Sigmoid colon (tissue), 7 donors: Measurements from ENCODE around the gene KIRREL3. TPM values are rescaled to one million over a fixed set of nuclear protein-coding genes. Genes with fewer than 3 reads are reported as not detected.

Experiments
- DNase-seq: peaks from one replicate; pipeline ENCODE4 v3.0.0-alpha.2; 2019
- H3K27ac ChIP-seq, 4 donors: fragments of 200-600 bp; sonication (generic); one replicate each; pipeline ENCODE4 v1.5.1; 2016 to 2019; ENCODE audit warnings: mild to moderate bottlenecking in 1 of 4
- H3K27me3 ChIP-seq, 3 donors: fragments of 200-600 bp; sonication (generic); one replicate each; pipeline ENCODE4 v1.5.1; 2019; ENCODE audit warnings: mild to moderate bottlenecking in 1 of 3
- H3K36me3 ChIP-seq, 4 donors: fragments of 200-600 bp; sonication (generic); one replicate each; pipeline ENCODE4 v1.5.1; 2016 to 2019
- H3K4me1 ChIP-seq, 4 donors: fragments of 200-600 bp; sonication (generic); one replicate each; pipeline ENCODE4 v1.5.1; 2017 to 2019
- H3K4me3 ChIP-seq, 4 donors: fragments of 200-600 bp; sonication (generic); one replicate each; pipeline ENCODE4 v1.5.1; 2017 to 2019; ENCODE audit warnings: mild to moderate bottlenecking in 2 of 4, moderate library complexity in 1 of 4
- H3K9me3 ChIP-seq, 4 donors: fragments of 200-600 bp in 3 of 4; sonication (generic) in 3 of 4; one replicate each; pipeline versions ENCODE4 v1.5.1 to v1.6.1; 2013 to 2019
- CTCF ChIP-seq, 4 experiments: fragments of 450-650 bp in 3 of 4; fragments of 200-600 bp in 1 of 4; IDR thresholded peaks; one replicate each; pipeline ENCODE4 v1.5.1; 2016 to 2019; ENCODE audit warnings: antibody characterized with exemption in 4 of 4, mild to moderate bottlenecking in 3 of 4, moderate library complexity in 2 of 4
- EP300 ChIP-seq, 4 donors: sonication (generic); formaldehyde crosslinking; IDR thresholded peaks; one replicate each; pipeline ENCODE4 v1.6.1; 2017; ENCODE audit warnings: antibody characterized with exemption in 4 of 4
- POLR2A ChIP-seq, 2 donors: fragments of 450-650 bp; IDR thresholded peaks; one replicate each; pipeline ENCODE4 v1.6.1; 2016; ENCODE audit warnings: antibody characterized with exemption in 2 of 2, mild to moderate bottlenecking in 2 of 2, moderate library complexity in 2 of 2
- POLR2AphosphoS5 ChIP-seq, 4 donors: sonication (generic); formaldehyde crosslinking; IDR thresholded peaks; one replicate each; pipeline ENCODE4 v1.6.1; 2017; ENCODE audit warnings: antibody characterized with exemption in 4 of 4
- WGBS, 2 donors: extraction: QIAGEN DNeasy Blood & Tissue Kit; methylation state at CpG; one replicate each; pipeline ENCODE4 v1.1.7; 2013; 5-methylcytosine and 5-hydroxymethylcytosine counted together
- intact Hi-C: fragments of 100-400 bp; cut with DNase I; formaldehyde crosslinking; loops from one replicate; pipeline ENCODE4 v1.15.1; 2023
- polyA plus RNA-seq, 3 donors: library from polyadenylated mRNA; stranded (reverse); fragments of 200-250 nt; gene quantifications; one replicate each; pipeline ENCODE4 v1.2.3, GENCODE V29; 2013
- total RNA-seq, 4 donors: library from RNA; depleted of rRNA; stranded (reverse); fragments of >200 nt; gene quantifications; one replicate each; pipeline ENCODE4 v1.1.0, GENCODE V29; 2016
- donor health status: healthy with polysubstance abuse.
- donor health status: Bipolar disorder and iron deficiency.
- donor health status: healthy.

Gene KIRREL3
- total and polyA plus RNA-seq, 7 donors, result under 0.01 to 3.3 (median 1.0) TPM

GRCh38 chr11:126518972-126519690 lies 481.4 kb downstream of the KIRREL3 start:
- no peaks in the 10 kb centered on the region for H3K4me1 ChIP-seq
- H3K36me3 ChIP-seq, result no peaks in the 10 kb centered on the region
- H3K27ac ChIP-seq, result no peak overlapping the region
- H3K9me3 ChIP-seq, result no peaks in the 10 kb centered on the region
- intact Hi-C loops, result no loop called here
- no peak for TF ChIP-seq EP300 (IDR thresholded peaks at IDR 0.05)
- TF ChIP-seq POLR2A (IDR thresholded peaks at IDR 0.05), result no peak
- TF ChIP-seq CTCF (IDR thresholded peaks at IDR 0.05), result no peak
- no peak for TF ChIP-seq POLR2AphosphoS5 (IDR thresholded peaks at IDR 0.05)
- peaks cover 0 to 6% (median 0%) of the 10 kb centered on the region in 3 donors for H3K27me3 ChIP-seq
- 86% methylated on average over 11 of the region's 11 CpGs for WGBS, 2 donors
- DNase-seq, result peak; percentile 22
- H3K4me3 ChIP-seq, result no peak overlapping the region

GRCh38 chr11:126518071-126518971 lies 482.2 kb downstream of the KIRREL3 start:
- H3K27ac ChIP-seq, result no peak overlapping the region
- intact Hi-C loops, result no loop called here
- no peaks in the 10 kb centered on the region for H3K36me3 ChIP-seq
- 76 to 81% methylated on average over 20 of the region's 20 CpGs for WGBS, 2 donors
- no peaks in the 10 kb centered on the region for H3K9me3 ChIP-seq
- peaks cover 0 to 6% (median 0%) of the 10 kb centered on the region in 3 donors for H3K27me3 ChIP-seq
- H3K4me1 ChIP-seq, result no peaks in the 10 kb centered on the region
- TF ChIP-seq CTCF (IDR thresholded peaks at IDR 0.05) (no peak), EP300 (IDR thresholded peaks at IDR 0.05) (no peak), POLR2A (IDR thresholded peaks at IDR 0.05) (no peak), POLR2AphosphoS5 (IDR thresholded peaks at IDR 0.05) (no peak)
- DNase-seq, result peak; percentile 32
- H3K4me3 ChIP-seq, result no peak overlapping the region

- intact Hi-C loops, result no loop called here
- DNase-seq, result peak; percentile 38
- no peak for TF ChIP-seq POLR2AphosphoS5 (IDR thresholded peaks at IDR 0.05)
- no peak for TF ChIP-seq CTCF (IDR thresholded peaks at IDR 0.05)
- no peak for TF ChIP-seq EP300 (IDR thresholded peaks at IDR 0.05)
- TF ChIP-seq POLR2A (IDR thresholded peaks at IDR 0.05), result no peak
These were observed 485.1 kb downstream of the KIRREL3 start for GRCh38 chr11:126515501-126515900.

GRCh38 chr11:126514061-126514693 lies 486.4 kb downstream of the KIRREL3 start:
- 45 to 66% methylated on average over 10 of the region's 10 CpGs for WGBS, 2 donors
- intact Hi-C loops, result no loop called here
- DNase-seq, result peak; percentile 30

More at GRCh38 chr11:126515501-126515900, 485.1 kb downstream of the KIRREL3 start:
- Histone ChIP-seq H3K27me3 (peaks cover 0 to 6% (median 2%) of the 10 kb centered on the region in 3 donors), H3K4me3 (no peak overlapping the region), H3K36me3 (no peaks in the 10 kb centered on the region), H3K4me1 (no peaks in the 10 kb centered on the region), H3K27ac (no peak overlapping the region), H3K9me3 (no peaks in the 10 kb centered on the region)
- WGBS, 2 donors, result 85 to 86% methylated on average over 5 of the region's 5 CpGs

More at GRCh38 chr11:126514061-126514693, 486.4 kb downstream of the KIRREL3 start:
- Histone ChIP-seq H3K9me3 (no peaks in the 10 kb centered on the region), H3K27ac (no peak overlapping the region), H3K4me1 (no peaks in the 10 kb centered on the region), H3K36me3 (no peaks in the 10 kb centered on the region), H3K4me3 (no peak overlapping the region), H3K27me3 (peaks cover 0 to 3% (median 0%) of the 10 kb centered on the region in 3 donors)
- TF ChIP-seq EP300 (IDR thresholded peaks at IDR 0.05), result no peak
- no peak for TF ChIP-seq POLR2A (IDR thresholded peaks at IDR 0.05)
- TF ChIP-seq POLR2AphosphoS5 (IDR thresholded peaks at IDR 0.05), result no peak
- no peak for TF ChIP-seq CTCF (IDR thresholded peaks at IDR 0.05)
